Stimulated activated CD8-positive, alpha-beta memory T cell treated with anti-CD3 and anti-CD28 coated beads, Interleukin-12 subunit alpha, Interleukin-12 subunit beta, amount 100 ng/mL, for 1 hour (primary cell): ENCODE data around the gene NCBP2.

Experiments used
- DNase-seq: peaks from one replicate; pipeline ENCODE4 v3.0.0-alpha.2; 2020; ENCODE audit warnings: low read depth

The NCBP2 gene

GRCh38 chr3:196942226-196942914 is at the start of gene NCBP2:
NCBP2 (minus strand) TSS chr3:196942528; CDS start chr3:196942503, 25 bp downstream.
- peak; percentile 100 for DNase-seq

DNA sequence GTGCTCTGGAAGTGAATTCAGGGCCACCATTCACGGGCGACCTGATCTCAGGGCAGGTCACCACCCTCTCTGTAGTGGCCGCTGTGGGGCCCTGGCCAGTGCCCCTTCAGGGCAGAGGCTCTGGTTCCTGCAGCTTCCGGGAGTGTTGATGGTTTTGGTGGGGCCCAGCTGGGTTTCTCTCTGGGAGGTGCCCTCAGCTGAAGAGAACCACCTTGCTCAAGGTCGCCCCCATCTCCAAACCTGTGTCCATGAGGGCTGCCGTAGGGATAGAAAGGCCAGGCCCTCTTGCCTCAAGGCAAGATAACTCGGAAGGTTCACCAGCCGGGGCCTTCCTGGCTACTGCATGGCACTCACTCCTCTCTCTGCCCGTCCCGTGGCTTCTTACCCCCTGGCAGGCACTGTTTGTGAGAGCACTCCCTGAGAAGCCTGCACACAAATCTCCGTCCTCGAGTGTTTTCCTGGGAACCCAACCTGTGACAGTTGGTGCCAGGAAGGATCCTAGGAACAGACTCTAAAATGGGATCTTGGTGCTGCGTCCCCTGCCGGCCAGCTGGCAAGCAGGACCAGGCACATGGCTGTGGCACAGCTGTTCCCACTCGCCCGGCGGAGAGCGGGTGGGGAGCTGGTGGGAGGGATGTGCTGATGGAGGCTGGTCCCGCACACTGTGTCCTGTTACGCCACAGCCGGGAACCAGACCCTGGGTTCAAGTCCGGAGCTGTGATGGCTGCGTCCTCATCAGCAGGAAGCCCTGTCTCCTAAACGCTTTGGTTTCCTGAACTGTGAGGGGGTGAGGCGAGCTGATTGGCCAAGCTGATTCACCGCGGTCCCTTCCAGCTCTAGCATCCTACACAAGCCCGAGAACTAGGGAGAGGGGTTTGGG is 49.5 kb upstream of the NCBP2 start:
- DNase-seq, result no peak

DNA sequence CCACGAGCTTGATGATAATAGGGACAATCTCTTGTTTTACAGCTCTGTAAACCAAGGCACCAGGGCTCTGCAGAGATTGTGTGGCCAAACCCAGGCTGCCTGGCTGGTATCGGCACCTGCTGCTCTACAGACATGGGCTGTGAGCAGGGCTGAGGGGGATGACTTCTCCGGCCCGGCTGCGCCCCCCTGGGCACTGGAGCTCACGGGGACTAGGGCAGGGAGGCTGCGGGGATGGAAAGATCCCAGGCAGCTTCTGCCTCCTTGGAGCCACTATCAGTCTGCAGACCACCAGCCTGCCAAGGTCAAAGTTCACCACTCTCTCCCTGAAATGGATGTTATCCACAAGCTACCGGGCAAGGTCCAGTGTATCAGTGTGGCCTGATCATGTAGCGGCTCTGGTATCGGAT is 48.3 kb upstream of the NCBP2 start:
- DNase-seq, result no peak

GRCh38 chr3:196989721-196990262 is 47.5 kb upstream of the NCBP2 start:
- DNase-seq, result no peak

- DNase-seq, result no peak
Measured at GRCh38 chr3:196988241-196989029, 46.1 kb upstream of the NCBP2 start.

GRCh38 chr3:196987022-196987421 is 44.7 kb upstream of the NCBP2 start:
- no peak for DNase-seq

GRCh38 chr3:196985954-196986885 is 43.9 kb upstream of the NCBP2 start:
- DNase-seq, result no peak

DNA sequence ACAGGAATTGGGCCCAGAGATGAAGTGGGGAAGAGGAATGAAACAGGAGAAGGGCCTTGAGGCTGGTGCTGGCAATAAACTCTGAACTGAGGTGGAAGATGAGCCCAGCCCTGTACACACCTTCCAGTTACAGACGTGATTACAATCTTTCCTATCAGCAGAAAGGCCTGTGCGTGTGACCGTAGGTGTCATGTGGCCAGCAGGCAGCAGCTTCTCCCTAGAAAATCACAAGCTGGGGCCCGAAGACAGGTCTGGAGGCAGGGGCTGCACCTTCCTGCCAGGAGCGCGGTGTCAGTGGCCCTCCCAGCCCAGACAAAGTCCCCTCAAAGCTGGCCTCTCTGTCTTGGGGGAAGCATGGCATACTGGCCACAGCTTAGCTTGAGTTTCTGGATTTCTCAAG is 43.0 kb upstream of the NCBP2 start:
- no peak for DNase-seq

DNA sequence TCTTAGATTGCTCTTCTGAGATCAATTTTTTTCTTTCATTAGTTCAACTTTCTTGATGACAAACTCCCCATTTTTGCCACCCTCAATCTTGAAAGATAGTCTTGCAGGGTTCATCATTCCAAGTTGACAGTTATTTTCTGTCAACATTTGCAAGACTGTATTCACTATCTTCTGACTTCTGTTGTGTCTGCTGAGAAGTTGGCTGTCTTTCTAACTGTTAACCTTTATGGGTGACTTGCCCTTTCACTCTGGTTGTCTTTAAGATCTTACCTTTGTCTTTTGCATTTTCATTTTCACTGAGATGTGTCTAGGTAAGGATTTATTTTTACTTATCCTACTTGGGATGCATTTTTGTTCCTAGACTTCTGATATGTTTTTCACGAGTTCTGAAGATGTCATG is 40.9 kb upstream of the NCBP2 start:
- DNase-seq, result no peak

GRCh38 chr3:196981657-196982056 is 39.3 kb upstream of the NCBP2 start:
- no peak for DNase-seq

DNA sequence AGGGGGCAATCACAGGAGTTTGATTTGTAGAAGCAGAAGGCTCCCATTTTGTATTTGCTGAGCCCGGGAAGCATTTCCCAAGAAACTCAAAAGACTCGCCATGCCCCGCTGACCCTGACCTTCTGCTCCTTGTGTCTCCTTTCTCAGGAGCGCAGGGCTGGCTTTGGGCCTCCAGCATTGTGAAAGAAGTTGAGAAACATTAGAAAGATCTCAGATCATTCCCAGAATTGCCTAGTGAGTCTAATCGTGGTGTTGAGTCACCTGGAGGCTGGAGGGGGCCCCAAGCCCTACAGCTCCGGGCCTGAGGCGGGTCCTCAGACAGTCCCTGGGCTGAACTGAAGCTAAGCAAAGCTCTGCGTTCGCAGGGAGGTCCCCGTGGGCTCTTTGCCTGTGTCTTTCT is 37.2 kb upstream of the NCBP2 start:
- DNase-seq, result no peak

- no peak for DNase-seq
Measured at GRCh38 chr3:196976941-196977340, 34.6 kb upstream of the NCBP2 start.

DNA sequence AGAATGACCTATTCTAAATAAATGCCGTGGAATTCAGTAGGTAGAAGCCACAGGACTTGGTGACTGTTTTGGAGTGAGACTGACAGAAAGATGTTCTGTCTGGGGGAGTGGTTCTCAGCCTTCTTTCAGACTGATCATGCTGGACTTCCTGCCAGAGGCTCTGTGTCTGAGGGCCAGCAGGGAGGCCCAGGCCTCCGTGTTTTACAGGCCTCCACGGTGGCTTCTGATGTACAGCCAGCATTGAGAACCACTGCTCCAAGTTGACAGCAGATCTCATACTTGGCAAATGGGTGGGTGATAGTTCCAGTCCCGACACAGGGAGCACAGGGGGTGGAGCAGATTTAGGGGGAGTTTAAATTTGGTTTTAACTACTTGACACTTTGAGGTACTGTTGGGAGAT is 33.0 kb upstream of the NCBP2 start:
- no peak for DNase-seq

DNA sequence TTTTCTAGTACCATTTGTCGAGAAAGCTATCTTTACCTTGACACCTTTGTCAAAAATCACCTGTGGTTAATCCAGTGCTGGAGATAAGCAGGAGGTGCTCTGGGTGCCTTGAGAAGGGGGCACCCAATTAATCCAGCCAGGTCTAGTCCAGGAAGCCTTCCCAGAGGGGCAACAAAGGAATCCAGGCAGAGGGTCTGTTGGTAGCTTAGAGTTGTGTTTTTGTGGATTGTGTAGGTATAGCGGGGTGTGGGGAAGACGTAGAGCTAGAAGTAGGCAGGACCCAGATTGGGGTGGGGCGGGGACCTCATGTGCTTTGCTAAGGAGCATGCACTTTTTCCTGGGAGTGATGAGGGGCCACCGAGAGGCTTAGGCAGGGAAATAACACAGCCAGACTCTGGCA is 32.3 kb upstream of the NCBP2 start:
- DNase-seq, result no peak

DNA sequence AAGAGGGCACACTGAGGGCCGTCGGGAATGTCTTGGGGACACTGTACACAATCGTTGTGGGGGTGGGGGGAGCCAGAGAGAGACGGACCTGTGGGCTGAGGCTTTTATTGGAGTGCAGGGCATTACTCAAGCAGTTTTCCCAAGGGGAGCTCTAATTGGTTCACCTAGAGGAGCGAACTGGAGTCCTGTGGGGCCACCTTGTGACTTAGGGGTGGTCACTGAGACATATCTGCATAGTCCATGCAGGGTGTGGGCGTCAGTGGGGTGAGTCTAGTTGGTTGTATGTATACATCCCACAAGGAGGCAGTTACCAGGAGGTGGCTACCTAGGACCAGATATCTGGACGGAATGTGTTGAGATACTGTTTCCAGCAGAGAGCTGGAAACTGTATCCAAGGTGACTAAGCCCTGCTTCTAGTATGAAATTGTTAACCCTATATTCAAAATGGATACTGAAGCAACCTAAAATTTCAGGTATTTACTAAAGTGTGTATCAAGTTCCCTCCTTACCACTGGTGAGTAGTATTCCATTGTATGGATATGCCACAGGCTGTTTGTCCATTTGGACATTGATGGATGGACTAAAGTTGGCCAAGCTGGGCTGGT is 28.9 kb upstream of the NCBP2 start:
- DNase-seq, result no peak

DNA sequence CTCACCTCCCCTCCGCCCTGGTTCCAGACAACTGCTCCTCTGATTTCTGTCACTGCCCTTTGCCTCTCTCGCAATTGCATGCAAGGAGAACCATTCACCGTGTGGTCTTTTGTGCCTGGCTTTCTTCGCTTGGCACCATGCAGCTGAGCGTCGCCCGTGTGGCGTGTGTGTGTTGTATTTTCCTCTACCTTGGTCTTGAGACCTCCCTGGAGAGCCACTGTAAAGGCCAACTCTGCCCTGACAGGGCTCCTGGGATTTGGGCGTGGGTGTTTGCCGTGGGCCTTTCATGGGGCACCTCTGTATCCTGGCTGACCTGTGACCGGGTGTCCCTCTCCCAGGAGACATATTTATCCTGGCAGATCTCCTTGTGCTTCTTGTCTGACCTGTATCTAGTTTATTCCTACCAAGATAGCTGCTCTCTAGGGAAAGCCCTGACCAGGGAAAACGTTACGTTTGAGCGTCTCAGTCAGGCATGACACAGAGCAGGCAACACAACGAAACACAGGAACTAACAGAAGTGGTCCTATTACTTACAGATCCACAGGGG is 28.3 kb upstream of the NCBP2 start:
- DNase-seq, result no peak

DNA sequence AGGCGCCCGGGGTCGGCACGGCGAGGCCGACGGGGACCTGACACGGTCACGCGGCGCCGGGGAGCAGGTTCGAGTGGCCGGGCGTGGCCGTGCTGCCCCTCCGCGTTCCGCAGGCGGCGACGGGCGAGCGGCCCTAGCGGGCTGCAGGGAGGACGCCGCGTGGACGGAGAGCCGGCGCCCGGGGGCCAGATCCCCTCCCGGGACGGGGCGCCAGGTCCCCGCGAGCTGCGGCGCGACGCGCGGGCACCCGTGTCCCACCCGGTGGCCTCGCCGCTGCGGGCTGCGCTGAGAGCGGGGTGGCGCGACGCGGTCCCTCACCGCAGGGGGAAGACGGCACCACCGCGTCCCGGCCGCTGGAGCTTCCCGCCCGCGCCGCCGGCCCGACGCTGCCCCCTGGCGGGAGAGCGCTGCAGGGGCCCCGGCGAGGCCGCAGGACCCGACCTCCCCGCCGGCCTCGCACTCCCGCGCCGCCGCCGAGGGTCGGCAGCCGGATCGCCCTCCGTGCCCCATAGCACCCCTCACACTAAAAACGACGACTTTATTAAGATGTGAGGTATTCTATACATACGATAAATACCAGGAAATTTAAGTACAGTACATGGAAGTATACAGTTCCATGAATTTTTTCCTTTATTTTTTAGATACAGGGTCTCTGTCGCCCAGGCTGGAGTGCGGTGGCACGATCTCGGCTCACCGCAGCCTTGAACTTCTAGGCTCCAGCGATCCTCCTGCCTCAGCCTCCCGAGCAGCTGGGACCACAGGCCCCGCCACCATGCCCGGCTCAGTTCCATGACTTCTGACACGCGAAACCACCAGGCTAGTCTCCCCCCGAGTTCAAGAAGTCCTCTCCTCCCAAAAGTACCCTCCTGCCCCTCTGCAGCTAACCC is 27.6 kb upstream of the NCBP2 start:
- peak; percentile 33 for DNase-seq

DNA sequence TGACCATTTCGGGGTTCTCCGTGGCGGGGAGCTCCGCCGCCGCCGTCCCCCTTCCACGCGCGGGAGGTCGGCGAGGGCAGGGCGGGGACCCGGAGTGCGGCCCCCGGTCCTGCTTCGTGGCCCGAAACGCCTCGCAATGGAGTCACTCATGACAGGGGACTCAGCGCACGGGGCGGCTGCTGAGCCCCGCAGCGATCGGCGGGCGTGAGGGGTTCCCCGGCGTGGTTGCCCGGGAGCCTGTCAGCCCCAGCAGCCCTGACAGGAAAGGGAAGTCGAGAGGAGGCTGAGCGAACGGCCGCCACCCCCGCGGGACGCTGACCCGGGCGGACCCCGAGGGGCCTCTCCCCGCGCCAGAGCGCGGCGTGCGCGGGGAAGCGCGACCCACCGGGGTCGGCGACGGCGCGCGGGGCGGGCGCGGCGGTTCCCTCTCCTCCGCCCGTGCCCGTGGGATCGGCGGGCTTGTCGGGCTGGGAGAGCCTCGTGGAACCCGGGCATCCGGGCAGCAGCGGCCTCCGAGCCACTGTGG is 26.9 kb upstream of the NCBP2 start:
- no peak for DNase-seq
